ENCODE results near the gene PLAGL1.

PLAGL1 gene

GRCh38 chr6:143993965-143994646, 14.0 kb downstream of the PLAGL1 start:
- ATAC-seq (replicated peaks), result no peak
- Mint-ChIP-seq H3K36me3 (ENCODE audit: insufficient read depth) (no peaks in the 10 kb centered on the region), H3K4me1 (ENCODE audit: low read depth in 2 of 2) (no peaks in the 10 kb centered on the region), H3K27ac (no peak overlapping the region), H3K9me3 (no peaks in the 10 kb centered on the region), H3K4me3 (no peak overlapping the region), H3K27me3 (peaks cover 7 to 26% of the 10 kb centered on the region in 2 donors)
- DNase-seq, result no peak

- ATAC-seq (replicated peaks) (no peak), DNase-seq (no peak)
- no peak overlapping the region for H3K4me3 Mint-ChIP-seq
- no peak overlapping the region for H3K27ac Mint-ChIP-seq
- no peaks in the 10 kb centered on the region for H3K9me3 Mint-ChIP-seq
- no peaks in the 10 kb centered on the region for H3K36me3 Mint-ChIP-seq (ENCODE audit: insufficient read depth)
- peaks cover 7 to 13% of the 10 kb centered on the region in 2 donors for H3K27me3 Mint-ChIP-seq
- H3K4me1 Mint-ChIP-seq (ENCODE audit: low read depth in 2 of 2), result no peaks in the 10 kb centered on the region
Observed at GRCh38 chr6:143992285-143992684, 15.8 kb downstream of the PLAGL1 start.

- no peaks in the 10 kb centered on the region for H3K4me1 Mint-ChIP-seq (ENCODE audit: low read depth in 2 of 2)
- no peak for ATAC-seq (replicated peaks)
- no peak overlapping the region for H3K4me3 Mint-ChIP-seq
Observed at GRCh38 chr6:143986463-143987065, 21.5 kb downstream of the PLAGL1 start.

GRCh38 chr6:143984666-143985065, 23.4 kb downstream of the PLAGL1 start:
- no peak for DNase-seq
- no peaks in the 10 kb centered on the region for H3K9me3 Mint-ChIP-seq
- H3K4me1 Mint-ChIP-seq (ENCODE audit: low read depth in 2 of 2), result no peaks in the 10 kb centered on the region
- no peaks in the 10 kb centered on the region for H3K36me3 Mint-ChIP-seq (ENCODE audit: insufficient read depth)
- H3K27me3 Mint-ChIP-seq, result no peaks in the 10 kb centered on the region
- H3K4me3 Mint-ChIP-seq, result no peak overlapping the region
- ATAC-seq (replicated peaks), result no peak
- no peak overlapping the region for H3K27ac Mint-ChIP-seq

More at GRCh38 chr6:143986463-143987065, 21.5 kb downstream of the PLAGL1 start:
- DNase-seq, result no peak
- Mint-ChIP-seq H3K27me3 (peaks cover 7% of the 10 kb centered on the region in 2 donors), H3K36me3 (ENCODE audit: insufficient read depth) (no peaks in the 10 kb centered on the region), H3K9me3 (no peaks in the 10 kb centered on the region), H3K27ac (no peak overlapping the region)

- Mint-ChIP-seq H3K9me3 (no peaks in the 10 kb centered on the region), H3K27me3 (no peaks in the 10 kb centered on the region), H3K27ac (no peak overlapping the region), H3K4me1 (ENCODE audit: low read depth in 2 of 2) (no peaks in the 10 kb centered on the region), H3K4me3 (no peak overlapping the region), H3K36me3 (ENCODE audit: insufficient read depth) (no peaks in the 10 kb centered on the region)
- no peak for DNase-seq
- no peak for ATAC-seq (replicated peaks)
Observed at GRCh38 chr6:143982968-143983367, 25.1 kb downstream of the PLAGL1 start.

GRCh38 chr6:143980921-143981320, 27.1 kb downstream of the PLAGL1 start:
- H3K27ac Mint-ChIP-seq, result no peak overlapping the region
- H3K9me3 Mint-ChIP-seq, result no peaks in the 10 kb centered on the region
- H3K4me1 Mint-ChIP-seq (ENCODE audit: low read depth in 2 of 2), result peaks cover 0 to 3% of the 10 kb centered on the region in 2 donors
- DNase-seq, result no peak
- H3K27me3 Mint-ChIP-seq, result no peaks in the 10 kb centered on the region
- H3K4me3 Mint-ChIP-seq, result no peak overlapping the region
- H3K36me3 Mint-ChIP-seq (ENCODE audit: insufficient read depth), result peaks cover 4% of the 10 kb centered on the region
- ATAC-seq (replicated peaks), result no peak

GRCh38 chr6:143976806-143977349, 31.2 kb downstream of the PLAGL1 start:
- DNase-seq, result no peak
- ATAC-seq (replicated peaks), result no peak
- H3K9me3 Mint-ChIP-seq, result no peaks in the 10 kb centered on the region
- no peaks in the 10 kb centered on the region for H3K27me3 Mint-ChIP-seq
- H3K4me1 Mint-ChIP-seq (ENCODE audit: low read depth in 2 of 2), result peaks cover 0 to 3% of the 10 kb centered on the region in 2 donors
- no peak overlapping the region for H3K27ac Mint-ChIP-seq
- H3K36me3 Mint-ChIP-seq (ENCODE audit: insufficient read depth), result peaks cover 4% of the 10 kb centered on the region
- H3K4me3 Mint-ChIP-seq, result no peak overlapping the region

- H3K36me3 Mint-ChIP-seq (ENCODE audit: insufficient read depth), result peaks cover 4% of the 10 kb centered on the region
- no peak for DNase-seq
- H3K27me3 Mint-ChIP-seq, result peaks cover 0 to 9% of the 10 kb centered on the region in 2 donors
- H3K4me3 Mint-ChIP-seq, result no peak overlapping the region
- no peak overlapping the region for H3K27ac Mint-ChIP-seq
- no peaks in the 10 kb centered on the region for H3K9me3 Mint-ChIP-seq
- H3K4me1 Mint-ChIP-seq (ENCODE audit: low read depth in 2 of 2), result peaks cover 0 to 3% of the 10 kb centered on the region in 2 donors
- ATAC-seq (replicated peaks), result no peak
Observed at GRCh38 chr6:143974089-143974488, 34.0 kb downstream of the PLAGL1 start.

GRCh38 chr6:143973097-143973966, 34.7 kb downstream of the PLAGL1 start:
- DNase-seq, result no peak
- H3K27me3 Mint-ChIP-seq, result peaks cover 0 to 9% of the 10 kb centered on the region in 2 donors
- no peak overlapping the region for H3K27ac Mint-ChIP-seq
- no peaks in the 10 kb centered on the region for H3K9me3 Mint-ChIP-seq
- no peak for ATAC-seq (replicated peaks)
- H3K4me1 Mint-ChIP-seq (ENCODE audit: low read depth in 2 of 2), result peaks cover 0 to 3% of the 10 kb centered on the region in 2 donors
- peaks cover 4% of the 10 kb centered on the region for H3K36me3 Mint-ChIP-seq (ENCODE audit: insufficient read depth)
- no peak overlapping the region for H3K4me3 Mint-ChIP-seq

- ATAC-seq (replicated peaks) (no peak), DNase-seq (no peak)
- H3K4me3 Mint-ChIP-seq, result no peak overlapping the region
- H3K27ac Mint-ChIP-seq, result no peak overlapping the region
- H3K4me1 Mint-ChIP-seq (ENCODE audit: low read depth in 2 of 2), result no peaks in the 10 kb centered on the region
- H3K36me3 Mint-ChIP-seq (ENCODE audit: insufficient read depth), result no peaks in the 10 kb centered on the region
- peaks cover 0 to 9% of the 10 kb centered on the region in 2 donors for H3K27me3 Mint-ChIP-seq
- H3K9me3 Mint-ChIP-seq, result no peaks in the 10 kb centered on the region
Observed at GRCh38 chr6:143971482-143972205, 36.4 kb downstream of the PLAGL1 start.

GRCh38 chr6:143970456-143971218, 37.4 kb downstream of the PLAGL1 start:
- no peak overlapping the region for H3K4me3 Mint-ChIP-seq

GRCh38 chr6:143969077-143969476, 39.0 kb downstream of the PLAGL1 start:
- ATAC-seq (replicated peaks) (no peak), DNase-seq (no peak)
- H3K9me3 Mint-ChIP-seq, result no peaks in the 10 kb centered on the region
- H3K4me3 Mint-ChIP-seq, result no peak overlapping the region
- peaks cover 0 to 9% of the 10 kb centered on the region in 2 donors for H3K27me3 Mint-ChIP-seq
- H3K36me3 Mint-ChIP-seq (ENCODE audit: insufficient read depth), result no peaks in the 10 kb centered on the region
- no peak overlapping the region for H3K27ac Mint-ChIP-seq
- H3K4me1 Mint-ChIP-seq (ENCODE audit: low read depth in 2 of 2), result no peaks in the 10 kb centered on the region

More at GRCh38 chr6:143970456-143971218, 37.4 kb downstream of the PLAGL1 start:
- no peak for DNase-seq
- Mint-ChIP-seq H3K9me3 (no peaks in the 10 kb centered on the region), H3K27me3 (peaks cover 0 to 9% of the 10 kb centered on the region in 2 donors), H3K4me1 (ENCODE audit: low read depth in 2 of 2) (no peaks in the 10 kb centered on the region), H3K36me3 (ENCODE audit: insufficient read depth) (no peaks in the 10 kb centered on the region), H3K27ac (no peak overlapping the region)
- no peak for ATAC-seq (replicated peaks)

Measured in effector memory CD8-positive, alpha-beta T cell (primary cell).